Transverse colon (tissue), 4 donors: Measurements from ENCODE around the gene ZC3H13.

Experiments used
- EP300 ChIP-seq: sonication (generic); formaldehyde crosslinking; IDR thresholded peaks from one replicate; pipeline ENCODE4 v1.6.1; 2017; ENCODE audit warnings: antibody characterized with exemption, low read depth
- POLR2A ChIP-seq: fragments of 450-650 bp; IDR thresholded peaks from one replicate; pipeline ENCODE4 v1.6.1; 2016; ENCODE audit warnings: antibody characterized with exemption, mild to moderate bottlenecking, moderate library complexity
- POLR2AphosphoS5 ChIP-seq, 3 donors: sonication (generic); formaldehyde crosslinking; IDR thresholded peaks; one replicate each; pipeline ENCODE4 v1.6.1; 2016; ENCODE audit warnings: antibody characterized with exemption in 3 of 3
- TF ChIP-seq, protein P1 (sequence below), 5 experiments: fragments of 200-600 bp in 3 of 5; fragments of 450-650 bp in 2 of 5; sonication (generic) in 3 of 5; IDR thresholded peaks; 1 replicate in 2 of 5; 2 replicates in 3 of 5; pipeline ENCODE4 v1.5.1; 2016 to 2017; ENCODE audit warnings: antibody characterized with exemption in 5 of 5, inconsistent platforms in 3 of 5, mild to moderate bottlenecking in 2 of 5, moderate library complexity in 1 of 5

- TF ChIP-seq, protein P1, sequence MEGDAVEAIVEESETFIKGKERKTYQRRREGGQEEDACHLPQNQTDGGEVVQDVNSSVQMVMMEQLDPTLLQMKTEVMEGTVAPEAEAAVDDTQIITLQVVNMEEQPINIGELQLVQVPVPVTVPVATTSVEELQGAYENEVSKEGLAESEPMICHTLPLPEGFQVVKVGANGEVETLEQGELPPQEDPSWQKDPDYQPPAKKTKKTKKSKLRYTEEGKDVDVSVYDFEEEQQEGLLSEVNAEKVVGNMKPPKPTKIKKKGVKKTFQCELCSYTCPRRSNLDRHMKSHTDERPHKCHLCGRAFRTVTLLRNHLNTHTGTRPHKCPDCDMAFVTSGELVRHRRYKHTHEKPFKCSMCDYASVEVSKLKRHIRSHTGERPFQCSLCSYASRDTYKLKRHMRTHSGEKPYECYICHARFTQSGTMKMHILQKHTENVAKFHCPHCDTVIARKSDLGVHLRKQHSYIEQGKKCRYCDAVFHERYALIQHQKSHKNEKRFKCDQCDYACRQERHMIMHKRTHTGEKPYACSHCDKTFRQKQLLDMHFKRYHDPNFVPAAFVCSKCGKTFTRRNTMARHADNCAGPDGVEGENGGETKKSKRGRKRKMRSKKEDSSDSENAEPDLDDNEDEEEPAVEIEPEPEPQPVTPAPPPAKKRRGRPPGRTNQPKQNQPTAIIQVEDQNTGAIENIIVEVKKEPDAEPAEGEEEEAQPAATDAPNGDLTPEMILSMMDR (IDR thresholded peaks at IDR 0.05) = no peak
- TF ChIP-seq POLR2A (no peak), POLR2AphosphoS5 (IDR thresholded peaks at IDR 0.05) (no peak), EP300 (no peak)
These were observed 108.6 kb downstream of the ZC3H13 start for GRCh38 chr13:45943965-45944364.
